Forelimb muscle (tissue), 1 donor: Measurements from ENCODE around the gene RPL10. TPM values are rescaled to one million over a fixed set of nuclear protein-coding genes. Genes with fewer than 3 reads are reported as not detected.

Source experiments
- DNase-seq: peaks from one replicate; pipeline ENCODE4 v3.0.0-alpha.2; 2013; ENCODE audit warnings: low read depth
- polyA plus RNA-seq: library from polyadenylated mRNA; unstranded; fragments of 120-200 nt; gene quantifications from one replicate; pipeline ENCODE4 v1.2.1, GENCODE V29; 2013; ENCODE audit not compliant: insufficient read length

The RPL10 gene
- 6,186 TPM for polyA plus RNA-seq

DNA sequence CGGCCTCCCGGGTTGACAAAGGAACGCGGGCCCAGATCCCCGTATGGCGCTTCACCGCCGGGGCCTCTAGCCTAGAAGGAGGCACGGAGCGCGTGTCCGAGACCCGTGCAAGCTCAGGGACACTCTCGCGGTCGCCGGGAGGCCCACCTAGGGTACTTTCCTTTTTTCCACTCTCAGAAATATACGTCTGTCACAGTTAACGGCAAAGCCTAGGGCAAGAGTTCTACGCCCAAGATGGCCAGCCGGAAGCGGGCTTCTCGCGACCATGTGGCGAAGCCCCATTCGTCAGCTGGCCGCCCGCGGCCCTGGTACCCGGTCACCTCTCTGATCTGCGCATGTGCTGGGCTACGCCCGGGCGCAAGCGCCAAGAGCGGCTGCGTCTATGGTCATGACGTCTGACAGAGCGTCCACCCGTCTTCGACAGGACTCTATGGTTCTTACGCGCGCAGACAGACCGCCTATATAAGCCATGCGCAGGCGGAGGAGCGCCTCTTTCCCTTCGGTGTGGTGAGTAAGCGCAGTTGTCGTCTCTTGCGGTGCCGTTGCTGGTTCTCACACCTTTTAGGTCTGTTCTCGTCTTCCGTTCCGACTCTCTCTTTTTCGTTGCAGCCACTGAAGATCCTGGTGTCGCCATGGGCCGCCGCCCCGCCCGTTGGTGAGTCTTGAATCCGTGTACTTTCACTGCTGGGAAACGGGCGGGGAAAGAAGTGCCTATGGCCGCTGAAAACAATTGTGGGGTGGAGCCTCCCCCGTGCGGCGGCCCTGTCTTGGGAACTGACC is at the start of gene RPL10:
Gene RPL10 (plus strand): TSS at position 490 of the 780 bp plus-strand sequence. CDS start 143 bp downstream, at position 633.
- DNase-seq: peak; percentile 94

DNA sequence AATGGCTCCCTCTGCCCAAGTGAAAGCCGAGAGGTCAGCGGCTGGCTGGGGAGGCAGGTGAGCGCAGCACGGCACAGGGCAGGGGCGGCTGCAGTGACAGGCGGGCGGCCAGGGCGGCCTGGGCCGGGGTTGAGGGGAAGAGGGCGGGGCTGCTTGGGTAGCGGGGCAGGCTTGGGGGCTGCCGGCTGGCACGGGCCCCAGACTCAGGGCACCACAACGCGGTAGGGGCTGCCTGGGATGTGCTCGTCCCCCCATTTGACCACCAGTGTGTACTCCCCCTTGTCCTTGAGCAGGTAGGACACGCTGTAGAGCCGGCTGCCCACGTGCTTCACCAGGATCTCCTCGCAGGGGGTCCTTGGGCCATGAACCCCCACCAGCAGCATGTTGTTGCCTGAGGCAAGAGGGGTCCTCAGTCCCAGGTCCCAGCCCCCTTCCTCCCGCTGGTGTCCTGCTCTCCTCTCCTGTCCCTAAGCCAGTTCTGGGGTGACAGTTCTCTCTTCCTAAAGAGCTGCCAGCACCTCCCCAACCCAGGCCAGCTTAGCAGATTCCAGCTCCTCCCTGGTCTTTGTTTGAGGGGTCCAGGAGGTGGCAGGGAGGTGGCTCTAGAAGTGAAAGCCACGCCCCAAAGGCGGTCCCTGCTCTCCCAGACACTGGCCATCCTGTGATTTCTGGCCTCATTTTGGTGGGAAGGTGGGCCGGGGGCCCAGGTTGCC is 49.4 kb upstream of the RPL10 start:
- DNase-seq: no peak

DNA sequence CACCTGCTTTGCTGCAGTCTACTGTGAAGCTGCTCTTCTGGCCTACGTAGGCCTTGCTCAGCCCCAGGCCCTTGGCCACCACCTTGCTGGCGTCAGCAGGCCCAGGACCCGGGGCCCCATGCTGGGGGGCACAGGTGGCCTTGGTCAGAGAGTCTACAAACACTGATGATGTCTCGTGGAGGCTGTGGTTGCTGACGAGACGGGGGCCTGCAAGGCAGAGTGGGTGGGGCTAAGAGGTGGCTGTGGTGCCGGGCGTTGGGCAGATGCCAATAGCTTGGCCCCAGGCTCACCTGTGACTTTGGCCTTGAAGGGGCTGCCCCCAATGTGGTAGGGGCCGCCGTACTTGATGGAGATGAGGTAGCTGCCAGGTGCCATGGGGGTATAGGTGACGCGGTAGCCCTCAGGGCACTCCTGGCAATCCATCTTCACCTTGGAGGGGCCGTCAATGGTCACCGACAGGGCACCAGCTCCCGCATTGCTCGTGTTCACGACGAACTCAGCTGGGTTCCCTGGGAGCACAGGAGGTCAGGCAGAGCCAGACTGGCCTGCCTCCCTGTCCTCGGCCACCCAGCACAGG is 48.7 kb upstream of the RPL10 start:
- DNase-seq: no peak

DNA sequence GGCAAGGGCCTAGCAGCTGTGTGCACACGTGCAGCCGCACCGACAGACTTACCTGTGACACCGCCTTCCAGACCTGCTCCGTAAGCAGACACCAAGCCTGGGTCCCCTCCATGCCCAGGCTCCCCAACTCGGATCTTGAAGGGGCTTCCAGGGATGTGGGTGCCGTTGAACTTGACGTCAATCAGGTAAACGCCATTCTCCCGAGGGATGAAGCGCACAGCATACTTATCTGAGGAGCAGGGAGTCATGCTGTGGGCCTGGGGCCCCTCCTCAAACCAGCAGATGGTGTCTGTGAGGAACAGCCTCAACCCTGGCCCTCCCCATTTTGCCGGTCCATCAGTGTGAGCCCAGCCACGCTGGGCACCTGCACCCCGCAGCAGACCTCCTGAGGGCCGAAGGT is 48.2 kb upstream of the RPL10 start:
- no peak for DNase-seq

DNA sequence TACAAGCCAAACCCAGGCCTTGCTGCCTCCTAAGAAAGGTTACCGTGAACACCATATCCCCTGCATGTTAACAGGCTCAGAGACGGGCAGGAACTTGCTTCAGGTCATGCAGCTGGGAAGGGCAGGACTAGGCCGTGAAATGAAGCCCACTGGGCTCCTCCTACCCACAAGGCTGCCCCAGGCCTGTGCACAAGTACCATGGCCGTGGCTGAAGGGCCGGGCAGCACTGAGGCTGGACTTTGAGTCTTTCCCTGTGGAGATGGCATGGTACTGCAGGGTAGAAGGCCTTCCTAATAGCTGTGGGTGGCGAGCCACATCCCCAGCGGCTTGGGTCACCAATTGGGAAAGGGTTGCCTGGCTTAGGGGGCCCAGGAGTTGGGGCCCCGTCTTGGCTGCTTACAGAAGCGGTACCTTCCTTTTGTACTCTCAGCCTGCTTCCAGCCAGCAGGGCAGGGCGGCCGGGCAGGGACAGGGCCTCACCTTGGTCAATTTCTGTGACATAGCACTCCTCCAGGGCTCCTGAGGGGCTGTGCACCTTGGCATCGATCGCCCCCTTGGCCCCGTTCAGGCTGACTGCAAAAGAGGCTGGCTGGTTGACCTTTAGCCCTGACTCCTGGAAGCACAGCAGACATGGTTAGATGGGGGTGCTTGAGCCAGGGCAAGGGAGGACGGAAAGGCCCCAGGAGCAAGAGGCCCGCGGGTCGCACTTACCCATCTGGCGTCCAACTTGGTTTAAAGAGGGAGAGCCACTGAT is 47.6 kb upstream of the RPL10 start:
- DNase-seq: no peak

DNA sequence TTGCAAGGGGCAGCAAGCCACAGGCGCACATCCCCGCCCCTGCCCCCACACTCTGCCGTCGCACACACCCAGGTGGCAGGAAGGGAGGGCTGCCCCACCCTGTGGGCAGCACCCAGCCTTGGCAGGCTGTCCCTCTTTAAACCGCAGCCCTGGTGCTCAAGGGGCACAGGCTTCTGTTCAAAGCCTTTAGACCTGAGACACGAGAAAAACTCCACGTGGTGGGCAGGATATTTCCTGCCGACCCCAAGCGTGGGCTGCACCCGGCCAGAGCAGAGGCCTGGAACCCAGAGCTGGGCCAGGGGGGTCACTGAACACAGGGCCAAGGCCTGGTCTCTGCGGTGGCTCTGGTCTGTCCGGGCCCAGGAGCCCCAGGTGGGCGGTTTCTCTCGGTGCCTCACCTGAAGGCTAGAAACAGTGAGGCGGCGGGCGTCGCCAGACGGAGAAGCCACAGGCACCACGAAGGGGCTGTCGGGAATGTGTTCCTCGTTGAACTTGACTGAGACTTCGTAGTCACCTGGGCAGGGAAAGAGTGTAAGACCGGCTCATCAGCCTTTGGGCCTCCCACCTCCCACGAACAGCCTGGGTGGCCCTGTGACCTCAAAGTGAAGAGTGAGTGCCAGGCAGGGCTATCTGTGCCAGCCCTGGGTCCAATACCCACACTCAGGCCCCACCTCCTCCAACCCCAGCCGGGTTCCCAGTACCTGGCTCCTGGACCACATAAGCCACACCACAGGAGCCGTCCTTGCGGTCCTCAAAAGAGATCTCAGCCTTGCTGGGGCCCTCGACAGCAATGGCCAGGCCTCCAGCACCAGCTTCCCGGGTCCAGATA is 46.8 kb upstream of the RPL10 start:
- no peak for DNase-seq

DNA sequence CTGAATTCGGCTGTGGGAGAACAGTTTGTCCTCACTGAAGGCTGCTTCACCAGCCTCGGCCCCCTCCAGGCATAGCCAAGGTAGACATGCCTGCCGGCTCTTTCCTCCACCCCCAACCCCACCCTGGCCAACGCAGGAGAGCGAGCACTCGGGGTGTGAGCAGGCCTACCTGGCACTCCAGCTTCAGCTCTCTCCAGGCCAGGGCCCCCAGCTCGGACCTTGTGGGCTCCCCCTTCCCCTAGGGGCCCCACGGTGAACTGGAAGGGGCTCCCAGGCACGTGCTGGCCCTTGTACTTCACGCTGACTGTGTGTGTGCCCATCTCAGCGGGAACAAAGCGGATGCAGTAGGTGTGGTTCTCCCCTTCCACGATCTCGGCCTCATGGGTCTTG is 46.2 kb upstream of the RPL10 start:
- no peak for DNase-seq

DNA sequence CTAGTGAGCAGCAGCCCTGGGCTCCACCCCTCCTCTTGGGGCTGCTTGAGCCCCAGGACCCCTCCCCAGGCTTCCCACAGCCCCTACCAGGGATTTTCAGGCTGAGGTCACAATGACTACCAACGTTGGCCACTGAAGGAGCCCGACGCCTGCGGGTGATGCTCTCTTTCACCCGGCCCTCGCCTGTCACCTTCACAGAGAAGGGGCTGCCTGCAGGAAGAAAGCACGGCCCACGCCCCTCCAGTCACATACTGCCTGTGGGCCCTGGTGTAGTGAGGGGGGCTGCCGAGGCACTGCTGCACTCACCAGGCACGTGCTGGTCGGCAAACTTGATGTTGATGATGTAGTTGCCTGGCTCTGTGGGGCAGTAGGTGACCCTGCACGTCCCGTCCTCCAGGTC is 45.7 kb upstream of the RPL10 start:
- DNase-seq: no peak

DNA sequence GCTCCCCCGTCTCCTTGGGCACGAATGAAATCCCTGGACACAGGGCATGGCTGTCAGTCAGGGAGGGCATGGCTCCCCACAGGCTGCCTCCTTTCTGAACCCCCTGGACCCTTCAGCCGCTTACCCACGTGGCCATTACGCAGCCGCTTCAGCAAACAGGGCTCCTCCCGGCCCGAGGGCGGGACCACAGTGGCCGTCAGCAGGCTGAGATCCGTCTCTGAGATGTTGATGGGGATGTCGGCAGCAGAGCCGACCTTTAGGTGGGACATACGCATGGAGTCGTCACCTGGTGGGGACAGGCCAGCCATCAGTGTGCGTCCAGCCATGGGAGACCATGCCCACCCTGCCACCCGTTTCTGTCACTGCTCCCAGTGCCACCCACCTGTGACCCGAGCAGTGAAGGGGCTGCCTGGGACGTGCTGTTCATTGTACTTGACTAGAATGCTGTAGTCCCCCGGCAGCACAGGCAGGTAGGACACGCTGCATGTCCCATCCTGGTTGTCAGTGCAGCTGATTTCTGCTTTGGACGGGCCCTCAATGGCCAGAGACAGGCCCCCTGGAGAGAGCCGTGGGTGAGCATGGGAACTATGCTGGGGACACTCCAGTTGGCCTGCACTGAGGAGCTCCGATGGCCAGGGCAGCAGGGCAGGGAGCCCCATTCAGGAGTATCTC is 44.9 kb upstream of the RPL10 start:
- no peak for DNase-seq

DNA sequence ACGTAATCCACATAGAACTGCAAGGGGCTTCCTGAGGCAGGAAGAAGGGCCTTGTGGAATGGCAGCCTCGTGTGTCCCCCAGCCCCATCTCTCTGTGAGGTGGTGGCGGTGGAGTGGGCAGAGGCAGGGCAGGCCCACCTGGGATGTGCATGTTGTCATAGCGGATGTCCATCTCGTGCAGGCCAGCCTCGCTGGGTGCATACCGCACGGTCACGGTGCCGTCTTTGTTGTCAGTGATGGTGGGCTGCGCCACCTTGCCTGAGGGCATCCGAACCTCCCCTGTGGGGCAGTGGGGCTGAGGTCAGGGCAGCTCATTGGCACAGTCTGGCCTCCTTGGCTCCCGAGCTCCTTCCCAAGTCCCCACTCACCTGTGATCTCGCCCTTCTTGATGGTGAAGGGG is 44.2 kb upstream of the RPL10 start:
- no peak for DNase-seq

DNA sequence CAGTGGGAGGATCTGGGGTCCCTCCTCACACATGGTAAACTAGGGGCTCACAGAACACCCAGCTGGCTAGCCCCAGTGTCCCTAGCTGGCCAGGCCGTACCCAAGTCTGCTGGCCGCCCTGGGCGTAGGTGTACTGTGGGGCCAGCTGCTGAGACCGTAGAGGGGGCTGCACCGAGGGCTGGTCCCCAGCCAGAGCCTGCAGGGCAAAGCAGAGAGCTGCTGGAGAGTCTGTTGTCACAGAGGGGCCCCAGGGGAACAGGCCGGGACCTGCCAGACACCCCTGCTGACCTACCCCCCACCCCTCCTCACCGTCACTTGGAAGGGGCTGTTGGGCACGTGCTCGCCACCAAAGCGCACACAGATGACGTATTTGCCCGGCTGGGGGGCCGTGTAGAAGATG is 43.7 kb upstream of the RPL10 start:
- no peak for DNase-seq

DNA sequence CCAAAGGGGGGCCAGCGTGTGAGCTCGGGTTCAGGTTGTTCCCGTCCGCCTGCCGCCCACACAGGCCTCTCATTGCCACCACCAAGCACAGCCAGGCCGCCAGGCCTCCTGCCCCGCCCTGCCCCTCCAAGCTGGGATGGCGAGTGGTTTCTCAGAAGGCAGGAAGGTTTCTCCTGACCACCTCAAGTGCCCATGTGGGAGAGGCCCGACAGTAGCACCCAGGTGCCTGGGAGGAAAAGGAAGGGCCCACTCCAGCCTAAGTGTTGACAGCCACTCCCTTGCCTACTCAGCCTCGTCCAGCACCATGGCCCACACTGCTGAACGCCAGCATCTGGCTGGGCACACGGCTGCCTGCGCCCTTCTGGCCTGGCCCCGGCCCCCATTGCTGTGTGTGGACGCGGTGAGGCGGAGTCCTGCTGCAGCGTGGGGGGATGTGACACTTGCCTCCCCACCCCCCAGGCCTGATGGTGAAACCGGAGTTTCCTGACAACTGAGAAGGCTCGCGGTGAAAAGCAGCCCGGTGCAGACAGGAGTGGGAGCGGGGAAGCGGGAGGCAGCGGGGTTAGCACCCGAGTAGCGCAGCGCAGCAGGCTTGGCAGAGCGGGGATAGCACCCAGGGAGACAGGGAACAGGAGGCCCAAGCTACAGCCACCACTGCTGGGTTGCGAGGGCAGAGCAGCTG is 42.9 kb upstream of the RPL10 start:
- DNase-seq: no peak

DNA sequence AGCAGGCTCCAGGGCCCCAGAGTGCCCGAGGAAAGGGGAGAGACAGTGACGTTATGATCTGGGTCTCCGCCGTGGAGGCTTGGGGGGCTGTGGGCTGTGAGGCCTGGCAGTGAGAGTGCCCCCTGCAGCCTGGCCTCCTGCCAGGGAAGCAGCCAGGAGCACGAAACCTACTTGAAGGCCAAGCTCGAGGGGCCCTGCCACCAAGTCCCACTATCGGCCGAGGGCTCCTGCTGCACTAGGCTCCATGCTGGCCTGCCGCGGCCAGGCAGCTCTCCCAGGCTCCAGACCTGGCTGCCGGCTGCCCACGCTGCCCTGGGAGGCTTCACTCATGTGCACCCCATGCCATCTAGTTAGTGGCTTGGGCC is 42.4 kb upstream of the RPL10 start:
- no peak for DNase-seq

DNA sequence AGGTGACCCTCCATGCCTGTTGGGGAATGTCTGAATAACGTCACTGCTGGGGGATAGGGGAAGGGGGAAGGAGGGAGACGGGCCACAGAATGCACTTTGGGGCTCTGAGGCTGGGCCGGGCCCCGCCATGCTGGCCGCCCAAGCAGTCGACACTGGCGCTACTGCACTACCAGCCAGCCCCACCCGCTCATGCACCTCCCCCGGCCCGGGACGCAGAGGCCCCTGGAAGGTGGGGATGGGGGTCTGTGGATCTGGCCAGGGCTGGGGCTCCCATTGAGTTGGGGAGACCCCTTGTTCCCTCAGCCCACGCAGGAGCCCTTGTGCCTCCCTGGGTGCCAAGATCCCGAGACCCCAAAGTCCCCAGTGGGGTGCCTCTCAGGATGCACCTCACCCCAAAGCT is 41.6 kb upstream of the RPL10 start:
- DNase-seq: no peak

DNA sequence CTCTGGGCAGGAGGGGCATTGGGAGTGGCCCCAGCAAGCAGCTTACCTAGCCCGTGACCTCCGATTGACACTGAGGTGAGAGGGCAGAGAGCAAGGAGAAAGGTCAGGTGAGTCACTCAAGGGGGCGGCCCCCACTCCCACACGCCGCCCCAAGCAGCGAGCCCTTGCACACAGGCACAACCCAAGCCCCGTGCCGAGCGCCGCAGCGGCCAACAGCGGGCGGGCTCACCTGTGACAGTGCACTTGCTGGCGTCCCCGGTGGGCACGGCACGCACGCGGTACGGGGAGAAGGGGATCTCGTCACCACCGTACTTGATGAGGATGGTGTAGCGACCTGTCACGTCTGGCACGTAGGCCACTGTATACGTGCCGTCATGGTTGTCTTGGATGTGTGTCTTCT is 41.0 kb upstream of the RPL10 start:
- no peak for DNase-seq

DNA sequence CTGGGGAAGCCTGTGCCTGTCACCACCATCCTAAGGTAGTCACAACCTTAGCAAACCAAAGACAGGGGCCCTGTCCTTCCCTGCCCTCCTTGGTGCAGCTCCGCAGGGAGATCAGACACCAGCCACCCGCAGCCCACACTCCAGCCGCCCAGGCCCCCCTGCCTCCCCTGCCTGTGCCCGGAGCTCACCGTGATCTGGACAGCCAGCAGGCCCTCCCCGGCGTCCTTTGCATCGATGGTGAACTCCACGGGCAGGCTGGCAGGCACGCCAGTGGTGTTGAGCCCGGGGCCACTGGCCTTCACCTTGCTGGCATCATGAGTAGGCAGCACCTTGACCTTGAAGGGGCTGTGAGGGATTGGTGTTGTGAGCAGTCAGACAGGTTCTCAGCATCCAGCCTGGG is 40.2 kb upstream of the RPL10 start:
- no peak for DNase-seq

DNA sequence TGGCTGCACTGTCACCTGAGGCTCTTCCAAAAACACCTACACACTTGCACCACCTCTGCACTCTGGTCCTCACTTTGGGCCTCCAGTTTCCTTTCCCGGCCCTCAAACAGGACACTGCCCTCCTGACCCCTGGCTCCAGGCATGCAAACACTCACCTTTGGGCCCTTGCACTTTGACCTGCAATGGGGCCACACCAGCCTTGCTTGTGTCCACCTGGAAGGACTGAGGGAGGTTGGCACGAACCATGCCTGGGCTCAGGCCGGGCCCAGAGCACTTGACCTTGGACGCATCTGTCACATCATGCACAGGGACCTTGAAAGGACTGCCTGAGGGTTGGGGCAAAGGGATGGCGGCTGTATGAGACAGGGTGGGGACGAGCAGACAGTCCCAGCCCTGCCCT is 39.3 kb upstream of the RPL10 start:
- DNase-seq: no peak

DNA sequence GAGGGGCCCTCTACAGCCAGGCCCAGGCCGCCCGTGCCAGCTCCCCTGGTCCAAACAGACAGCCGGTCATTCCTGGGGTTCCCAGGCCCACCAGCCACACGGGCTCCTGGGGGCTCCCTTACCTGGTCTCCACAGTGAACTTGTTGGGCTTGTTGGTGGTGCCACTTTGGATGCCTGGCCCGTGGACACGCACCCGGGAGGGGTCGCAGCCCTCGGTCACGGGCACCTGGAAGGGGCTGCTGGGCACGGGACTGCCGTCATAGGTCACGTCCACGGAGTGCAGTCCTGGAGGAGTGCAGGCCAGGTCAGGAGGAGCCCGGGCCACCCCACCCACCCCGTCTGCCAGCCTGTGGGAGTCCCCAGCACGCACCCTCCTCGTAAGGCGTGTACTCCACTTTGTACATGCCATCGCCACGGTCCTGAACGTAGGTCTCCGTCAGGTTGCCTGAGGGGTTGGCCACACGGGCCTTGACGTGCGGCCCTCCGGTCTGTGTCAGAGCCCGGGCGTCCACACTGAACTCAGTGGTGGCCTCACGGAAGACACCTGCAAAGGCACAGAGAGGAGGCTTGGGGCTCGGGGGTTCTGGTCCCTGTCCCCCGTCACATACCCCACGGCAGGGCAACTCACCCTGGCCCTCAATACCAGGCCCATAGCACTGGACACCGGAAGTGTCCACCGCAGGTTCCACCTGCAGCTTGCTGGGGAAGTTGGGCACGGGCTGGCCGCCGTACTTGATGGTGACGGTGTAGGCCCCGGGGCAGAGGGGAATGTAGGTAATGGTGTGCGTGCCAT is 38.6 kb upstream of the RPL10 start:
- no peak for DNase-seq

DNA sequence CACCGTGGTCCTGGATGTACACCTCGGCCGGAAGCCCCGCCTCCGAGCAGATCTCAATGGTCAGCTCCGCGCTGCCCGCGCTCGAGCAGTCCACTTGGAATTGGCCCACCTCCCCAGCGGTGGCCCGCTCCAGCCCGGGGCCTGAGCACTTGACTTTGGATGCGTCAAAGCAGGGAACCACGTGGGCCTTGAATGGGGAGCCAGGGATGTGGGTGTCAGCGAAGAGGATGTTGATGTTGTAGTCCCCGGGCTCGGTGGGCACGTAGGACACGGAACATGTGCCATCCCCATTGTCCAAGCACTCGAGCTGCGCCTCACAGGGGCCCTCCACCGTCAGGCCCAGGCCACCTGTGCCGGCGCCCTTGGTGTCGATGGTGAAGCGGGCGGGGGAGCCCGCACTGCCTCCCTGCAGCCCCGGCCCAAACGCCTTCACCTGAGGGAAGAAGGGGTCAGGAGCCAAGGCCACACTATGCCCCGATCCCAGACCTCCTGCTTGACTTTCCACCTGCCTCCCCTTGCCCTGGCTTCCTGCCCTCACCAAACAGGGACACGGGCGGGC is 37.9 kb upstream of the RPL10 start:
- no peak for DNase-seq
